WTC11 (cell line): Measurements from ENCODE around the gene RBM20. TPM values are rescaled to one million over a fixed set of nuclear protein-coding genes. Genes with fewer than 3 reads are reported as not detected.

Experiments used
- ATAC-seq: fragments of 200-7000 bp; cut with Tn5 transposase; 2 replicates; pipeline ENCODE4 v1.10.0; 2021; ENCODE audit warnings: mild to moderate bottlenecking, moderate library complexity
- CTCF ChIA-PET: fragments of 300-600 bp; sonication (Branson Sonifier 250); formaldehyde crosslinking; loops from one replicate; lab custom pipeline; 2021; ENCODE audit warnings: antibody characterized with exemption; lab: Charles Lee
- POLR2A ChIA-PET: fragments of 350-600 bp; sonication (Branson Sonifier 250); formaldehyde crosslinking; loops from one replicate; lab custom pipeline; 2021; ENCODE audit warnings: antibody characterized with exemption; lab: Charles Lee
- DNase-seq: peaks from one replicate; pipeline ENCODE4 v3.0.0; 2021; ENCODE audit warnings: low spot score
- H3K27ac Mint-ChIP-seq: 2 replicates; pipeline ENCODE4 v1.8.0; 2021; ENCODE audit warnings: mixed read lengths
- H3K27me3 Mint-ChIP-seq: 2 replicates; pipeline ENCODE4 v1.8.0; 2021; ENCODE audit warnings: low read depth, mild to moderate bottlenecking, moderate library complexity, mixed read lengths
- H3K36me3 Mint-ChIP-seq: 2 replicates; pipeline ENCODE4 v1.8.0; 2021; ENCODE audit warnings: mixed read lengths
- H3K4me1 Mint-ChIP-seq: 2 replicates; pipeline ENCODE4 v1.8.0; 2022; ENCODE audit warnings: mixed read lengths
- H3K4me3 Mint-ChIP-seq: 2 replicates; pipeline ENCODE4 v1.8.0; 2021; ENCODE audit warnings: mild to moderate bottlenecking, moderate library complexity, mixed read lengths
- H3K9me3 Mint-ChIP-seq: 2 replicates; pipeline ENCODE4 v1.8.0; 2021; ENCODE audit warnings: mixed read lengths
- CREM ChIP-seq: sonication (generic); formaldehyde crosslinking; IDR thresholded peaks from 2 replicates; pipeline ENCODE4 v1.8.1; 2022; ENCODE audit warnings: mild to moderate bottlenecking, missing genetic modification reagents, moderate library complexity
- E2F4 ChIP-seq: sonication (generic); formaldehyde crosslinking; IDR thresholded peaks from 2 replicates; pipeline ENCODE4 v1.8.1; 2022; ENCODE audit warnings: low read depth, mild to moderate bottlenecking, moderate library complexity, missing genetic modification reagents, borderline replicate concordance
- GABPB1 ChIP-seq: sonication (generic); formaldehyde crosslinking; IDR thresholded peaks from 2 replicates; pipeline ENCODE4 v1.8.1; 2023; ENCODE audit warnings: mild to moderate bottlenecking, missing genetic modification reagents
- IRF2 ChIP-seq: sonication (generic); formaldehyde crosslinking; IDR thresholded peaks from 2 replicates; pipeline ENCODE4 v1.8.0; 2022; ENCODE audit warnings: low read depth, missing genetic modification reagents, borderline replicate concordance
- KAT7 ChIP-seq: sonication (generic); formaldehyde crosslinking; IDR thresholded peaks from 2 replicates; pipeline ENCODE4 v1.8.1; 2023; ENCODE audit warnings: missing genetic modification reagents, mild to moderate bottlenecking, borderline replicate concordance
- MXD4 ChIP-seq: fragments of 250-450 bp; sonication (Bioruptor Pico); IDR thresholded peaks from 2 replicates; pipeline ENCODE4 v1.8.0; 2021; ENCODE audit warnings: mild to moderate bottlenecking, moderate library complexity, borderline replicate concordance
- NFATC4 ChIP-seq: fragments of 250-450 bp; sonication (Bioruptor Pico); IDR thresholded peaks from 2 replicates; pipeline ENCODE4 v1.9.0; 2021; ENCODE audit warnings: mild to moderate bottlenecking
- NR1H2 ChIP-seq: sonication (generic); formaldehyde crosslinking; IDR thresholded peaks from 2 replicates; pipeline ENCODE4 v1.9.0; 2021; ENCODE audit warnings: mild to moderate bottlenecking, moderate library complexity, missing genetic modification reagents
- NR2C2 ChIP-seq: sonication (generic); formaldehyde crosslinking; IDR thresholded peaks from 2 replicates; pipeline ENCODE4 v1.8.0; 2022; ENCODE audit warnings: mild to moderate bottlenecking, missing genetic modification reagents
- OVOL2 ChIP-seq: fragments of 250-450 bp; sonication (Bioruptor Pico); IDR thresholded peaks from 2 replicates; pipeline ENCODE4 v1.9.0; 2021; ENCODE audit warnings: mild to moderate bottlenecking, borderline replicate concordance
- RELA ChIP-seq: sonication (generic); formaldehyde crosslinking; IDR thresholded peaks from 2 replicates; pipeline ENCODE4 v1.8.1; 2022; ENCODE audit warnings: missing genetic modification reagents, mild to moderate bottlenecking, borderline replicate concordance
- RORB ChIP-seq: fragments of 250-450 bp; sonication (Bioruptor Pico); IDR thresholded peaks from 2 replicates; pipeline ENCODE4 v1.9.0; 2021; ENCODE audit warnings: mild to moderate bottlenecking
- ZNF121 ChIP-seq: sonication (generic); formaldehyde crosslinking; IDR thresholded peaks from 2 replicates; pipeline ENCODE4 v1.8.0; 2023; ENCODE audit warnings: missing genetic modification reagents
- ZNF138 ChIP-seq: sonication (generic); formaldehyde crosslinking; conservative IDR thresholded peaks from 2 replicates; pipeline ENCODE4 v1.8.1; 2022; ENCODE audit warnings: mild to moderate bottlenecking, moderate library complexity, missing genetic modification reagents
- ZNF219 ChIP-seq: sonication (generic); formaldehyde crosslinking; IDR thresholded peaks from 2 replicates; pipeline ENCODE4 v1.8.0; 2023; ENCODE audit warnings: missing genetic modification reagents, mild to moderate bottlenecking, borderline replicate concordance
- ZNF317 ChIP-seq: sonication (generic); formaldehyde crosslinking; IDR thresholded peaks from 2 replicates; pipeline ENCODE4 v1.8.1; 2023; ENCODE audit warnings: low read depth, mild to moderate bottlenecking, moderate library complexity, missing genetic modification reagents, borderline replicate concordance
- ZNF396 ChIP-seq: fragments of 250-450 bp; sonication (Bioruptor Pico); IDR thresholded peaks from 2 replicates; pipeline ENCODE4 v1.8.0; 2021; ENCODE audit warnings: mild to moderate bottlenecking, moderate library complexity, borderline replicate concordance
- ZNF423 ChIP-seq: fragments of 250-450 bp; sonication (Bioruptor Pico); IDR thresholded peaks from 2 replicates; pipeline ENCODE4 v2.1.2; 2022; ENCODE audit warnings: mild to moderate bottlenecking, moderate library complexity
- ZNF671 ChIP-seq: fragments of 250-450 bp; sonication (Bioruptor Pico); IDR thresholded peaks from 2 replicates; pipeline ENCODE4 v1.8.0; 2021; ENCODE audit warnings: mild to moderate bottlenecking
- total RNA-seq: library from RNA; stranded (reverse); gene quantifications from 3 replicates; pipeline ENCODE4 v1.2.3, GENCODE V29; 2021
- TF ChIP-seq, protein P1 (sequence below): fragments of 200-600 bp; IDR thresholded peaks from 2 replicates; pipeline ENCODE4 v1.8.0; 2022; ENCODE audit warnings: antibody characterized with exemption
- TF ChIP-seq, protein P2 (sequence below): sonication (generic); formaldehyde crosslinking; conservative IDR thresholded peaks from 2 replicates; pipeline ENCODE4 v1.8.1; 2023; ENCODE audit warnings: mild to moderate bottlenecking, low read depth, missing genetic modification reagents, moderate library complexity
- TF ChIP-seq, protein P3 (sequence below): fragments of 250-450 bp; sonication (Bioruptor Pico); IDR thresholded peaks from 2 replicates; pipeline ENCODE4 v2.1.2; 2022; ENCODE audit warnings: mild to moderate bottlenecking, moderate library complexity

The RBM20 gene
- total RNA-seq, 1 experiment from 2014 or later: 0.52 TPM

DNA sequence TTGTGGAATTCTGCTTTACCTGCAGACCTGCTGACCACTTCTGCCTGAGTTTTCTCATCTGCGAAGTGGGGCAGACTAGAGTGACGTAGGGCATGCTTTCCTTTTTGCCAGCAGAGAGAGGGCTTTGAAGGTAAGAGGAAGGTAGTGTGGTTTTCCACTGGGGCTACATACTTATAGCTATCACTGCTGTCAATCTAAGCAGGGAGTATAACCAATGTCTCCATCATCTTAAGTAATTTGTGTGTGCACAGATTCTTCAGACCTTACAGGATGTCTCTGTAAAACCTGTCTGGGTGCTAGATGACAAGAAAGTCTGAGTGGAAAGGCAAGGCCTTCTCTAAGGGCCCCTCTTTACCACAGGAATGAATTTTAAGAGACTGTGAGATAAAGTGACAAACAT is 106.8 kb downstream of the RBM20 start:
- Mint-ChIP-seq H3K27ac (no peak overlapping the region), H3K9me3 (peaks cover 14% of the 10 kb centered on the region), H3K4me1 (no peaks in the 10 kb centered on the region), H3K4me3 (no peak overlapping the region), H3K27me3 (no peaks in the 10 kb centered on the region), H3K36me3 (peaks cover 6% of the 10 kb centered on the region)
- CTCF ChIA-PET: no interaction called here
- DNase-seq: no peak
- POLR2A ChIA-PET: no interaction called here
- TF ChIP-seq NFATC4 (CRISPR knock-in tag) (no peak), ZNF219 (no peak)
- no peak for ATAC-seq

DNA sequence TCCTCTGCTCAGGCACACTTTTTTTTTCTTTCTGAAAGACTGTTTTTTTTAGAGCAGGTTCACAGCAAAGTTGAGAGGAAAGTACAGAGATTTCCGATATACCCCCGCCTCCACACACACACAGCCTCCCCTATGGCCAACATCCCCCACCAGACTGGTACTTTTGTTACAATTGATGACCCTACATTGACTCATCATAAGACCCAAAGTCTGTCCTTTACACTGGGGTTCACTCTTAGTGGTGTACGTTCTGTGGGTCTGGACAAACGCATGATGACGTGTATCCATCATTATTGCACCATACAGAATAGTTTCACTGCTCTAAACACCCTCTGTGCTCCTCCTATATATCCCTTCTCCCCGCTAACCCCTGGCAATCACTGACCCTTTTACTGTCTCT is 107.7 kb downstream of the RBM20 start:
- Mint-ChIP-seq H3K9me3 (peaks cover 14% of the 10 kb centered on the region), H3K36me3 (peaks cover 6% of the 10 kb centered on the region), H3K4me3 (no peak overlapping the region), H3K27me3 (no peaks in the 10 kb centered on the region), H3K27ac (no peak overlapping the region), H3K4me1 (no peaks in the 10 kb centered on the region)
- ChIA-PET CTCF (no interaction called here), POLR2A (no interaction called here)
- DNase-seq (no peak), ATAC-seq (no peak)
- no peak for TF ChIP-seq NR1H2 (CRISPR knock-in tag)
- TF ChIP-seq GABPB1 (CRISPR knock-in tag): 0 out of 2 replicates have a peak, but pooled peaks have one; percentile 32

DNA sequence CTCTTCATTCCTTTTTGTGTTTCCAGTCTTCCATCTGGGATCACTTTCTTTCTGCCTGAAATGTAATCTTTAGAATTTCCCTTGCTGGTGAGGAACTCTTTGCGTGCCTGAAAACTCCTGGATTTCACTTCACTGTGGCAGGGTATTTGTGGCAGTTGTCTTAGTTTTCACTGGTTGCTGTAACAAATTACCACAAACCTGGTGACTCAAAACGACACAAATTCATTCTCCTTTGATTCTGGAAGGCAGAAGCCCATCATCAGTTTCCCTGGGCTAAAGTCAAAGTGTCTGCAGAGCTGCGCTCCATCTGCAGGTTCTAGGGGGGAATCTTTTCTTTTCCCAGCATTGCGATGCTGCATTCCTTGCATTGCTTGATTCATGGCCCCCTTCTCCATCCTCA is 109.3 kb downstream of the RBM20 start:
- POLR2A ChIA-PET: no interaction called here
- Mint-ChIP-seq H3K9me3 (peaks cover 14% of the 10 kb centered on the region), H3K36me3 (peaks cover 6% of the 10 kb centered on the region), H3K27me3 (no peaks in the 10 kb centered on the region), H3K27ac (no peak overlapping the region), H3K4me3 (no peak overlapping the region), H3K4me1 (no peaks in the 10 kb centered on the region)
- ATAC-seq: peak; percentile 53
- CTCF ChIA-PET: no interaction called here
- TF ChIP-seq ZNF138 (CRISPR knock-in tag) (no peak), OVOL2 (CRISPR knock-in tag) (no peak), E2F4 (CRISPR knock-in tag) (no peak), NFATC4 (CRISPR knock-in tag) (no peak), CREM (CRISPR knock-in tag) (no peak), MXD4 (CRISPR knock-in tag) (no peak), ZNF121 (CRISPR knock-in tag) (no peak), RORB (CRISPR knock-in tag) (no peak), NR2C2 (CRISPR knock-in tag) (no peak), ZNF423 (no peak), ZNF671 (no peak), IRF2 (no peak), KAT7 (no peak), RELA (CRISPR knock-in tag) (no peak), ZNF317 (CRISPR knock-in tag) (no peak), ZNF396 (CRISPR knock-in tag) (no peak)
- TF ChIP-seq, protein P1, sequence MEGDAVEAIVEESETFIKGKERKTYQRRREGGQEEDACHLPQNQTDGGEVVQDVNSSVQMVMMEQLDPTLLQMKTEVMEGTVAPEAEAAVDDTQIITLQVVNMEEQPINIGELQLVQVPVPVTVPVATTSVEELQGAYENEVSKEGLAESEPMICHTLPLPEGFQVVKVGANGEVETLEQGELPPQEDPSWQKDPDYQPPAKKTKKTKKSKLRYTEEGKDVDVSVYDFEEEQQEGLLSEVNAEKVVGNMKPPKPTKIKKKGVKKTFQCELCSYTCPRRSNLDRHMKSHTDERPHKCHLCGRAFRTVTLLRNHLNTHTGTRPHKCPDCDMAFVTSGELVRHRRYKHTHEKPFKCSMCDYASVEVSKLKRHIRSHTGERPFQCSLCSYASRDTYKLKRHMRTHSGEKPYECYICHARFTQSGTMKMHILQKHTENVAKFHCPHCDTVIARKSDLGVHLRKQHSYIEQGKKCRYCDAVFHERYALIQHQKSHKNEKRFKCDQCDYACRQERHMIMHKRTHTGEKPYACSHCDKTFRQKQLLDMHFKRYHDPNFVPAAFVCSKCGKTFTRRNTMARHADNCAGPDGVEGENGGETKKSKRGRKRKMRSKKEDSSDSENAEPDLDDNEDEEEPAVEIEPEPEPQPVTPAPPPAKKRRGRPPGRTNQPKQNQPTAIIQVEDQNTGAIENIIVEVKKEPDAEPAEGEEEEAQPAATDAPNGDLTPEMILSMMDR: no peak
- TF ChIP-seq, protein P2, sequence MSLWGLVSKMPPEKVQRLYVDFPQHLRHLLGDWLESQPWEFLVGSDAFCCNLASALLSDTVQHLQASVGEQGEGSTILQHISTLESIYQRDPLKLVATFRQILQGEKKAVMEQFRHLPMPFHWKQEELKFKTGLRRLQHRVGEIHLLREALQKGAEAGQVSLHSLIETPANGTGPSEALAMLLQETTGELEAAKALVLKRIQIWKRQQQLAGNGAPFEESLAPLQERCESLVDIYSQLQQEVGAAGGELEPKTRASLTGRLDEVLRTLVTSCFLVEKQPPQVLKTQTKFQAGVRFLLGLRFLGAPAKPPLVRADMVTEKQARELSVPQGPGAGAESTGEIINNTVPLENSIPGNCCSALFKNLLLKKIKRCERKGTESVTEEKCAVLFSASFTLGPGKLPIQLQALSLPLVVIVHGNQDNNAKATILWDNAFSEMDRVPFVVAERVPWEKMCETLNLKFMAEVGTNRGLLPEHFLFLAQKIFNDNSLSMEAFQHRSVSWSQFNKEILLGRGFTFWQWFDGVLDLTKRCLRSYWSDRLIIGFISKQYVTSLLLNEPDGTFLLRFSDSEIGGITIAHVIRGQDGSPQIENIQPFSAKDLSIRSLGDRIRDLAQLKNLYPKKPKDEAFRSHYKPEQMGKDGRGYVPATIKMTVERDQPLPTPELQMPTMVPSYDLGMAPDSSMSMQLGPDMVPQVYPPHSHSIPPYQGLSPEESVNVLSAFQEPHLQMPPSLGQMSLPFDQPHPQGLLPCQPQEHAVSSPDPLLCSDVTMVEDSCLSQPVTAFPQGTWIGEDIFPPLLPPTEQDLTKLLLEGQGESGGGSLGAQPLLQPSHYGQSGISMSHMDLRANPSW (CRISPR knock-in tag): no peak
- TF ChIP-seq, protein P3, sequence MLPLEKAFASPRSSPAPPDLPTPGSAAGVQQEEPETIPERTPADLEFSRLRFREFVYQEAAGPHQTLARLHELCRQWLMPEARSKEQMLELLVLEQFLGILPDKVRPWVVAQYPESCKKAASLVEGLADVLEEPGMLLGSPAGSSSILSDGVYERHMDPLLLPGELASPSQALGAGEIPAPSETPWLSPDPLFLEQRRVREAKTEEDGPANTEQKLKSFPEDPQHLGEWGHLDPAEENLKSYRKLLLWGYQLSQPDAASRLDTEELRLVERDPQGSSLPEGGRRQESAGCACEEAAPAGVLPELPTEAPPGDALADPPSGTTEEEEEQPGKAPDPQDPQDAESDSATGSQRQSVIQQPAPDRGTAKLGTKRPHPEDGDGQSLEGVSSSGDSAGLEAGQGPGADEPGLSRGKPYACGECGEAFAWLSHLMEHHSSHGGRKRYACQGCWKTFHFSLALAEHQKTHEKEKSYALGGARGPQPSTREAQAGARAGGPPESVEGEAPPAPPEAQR (CRISPR knock-in tag): no peak
- no peak for DNase-seq
